Omental fat pad (tissue), 4 donors: Measurements from ENCODE around the gene MEAF6. TPM values are rescaled to one million over a fixed set of nuclear protein-coding genes. Genes with fewer than 3 reads are reported as not detected.

Source experiments
- ATAC-seq: fragments of 150-250 bp; one replicate; pipeline ENCODE4 v1.9.1; 2016; ENCODE audit warnings: mild to moderate bottlenecking, moderate library complexity; ENCODE audit not compliant: low FRiP score
- DNase-seq: peaks from one replicate; pipeline ENCODE4 v3.0.0-alpha.2; 2019; ENCODE audit warnings: low spot score
- total RNA-seq, 4 donors: library from RNA; depleted of rRNA; stranded (reverse); fragments of >200 nt; gene quantifications; one replicate each; pipeline ENCODE4 v1.1.0, GENCODE V29; 2016
- TF ChIP-seq, protein P1 (sequence below), 3 donors: fragments of 450-650 bp; IDR thresholded peaks; one replicate each; pipeline ENCODE4 v1.5.1; 2016 to 2017; ENCODE audit warnings: antibody characterized with exemption in 3 of 3, mild to moderate bottlenecking in 3 of 3, moderate library complexity in 2 of 3

MEAF6 gene
- total RNA-seq, 4 donors from 2014 or later: 56.2 to 87.2 (median 61.5) TPM

DNA sequence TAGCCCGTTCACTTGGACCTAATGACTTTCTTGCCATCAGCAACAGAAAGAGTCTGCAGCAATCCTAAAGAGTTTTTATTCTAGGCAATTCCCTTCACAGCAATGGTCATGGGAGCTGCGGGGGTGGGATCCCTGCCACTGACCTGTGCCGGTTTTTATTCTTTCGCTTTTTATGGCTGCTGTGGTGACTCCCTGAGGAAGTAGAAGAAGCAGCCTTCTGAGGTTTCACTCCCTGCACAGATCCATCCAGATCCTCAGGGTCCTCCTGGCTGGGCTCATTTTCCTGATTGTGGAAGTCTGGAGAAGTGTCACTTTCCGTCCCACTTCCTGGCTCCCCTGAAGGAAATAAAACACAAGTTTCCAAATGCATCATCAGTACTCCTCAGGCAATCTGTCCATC lies 12.9 kb downstream of the MEAF6 start:
- DNase-seq: no peak
- TF ChIP-seq, protein P1, sequence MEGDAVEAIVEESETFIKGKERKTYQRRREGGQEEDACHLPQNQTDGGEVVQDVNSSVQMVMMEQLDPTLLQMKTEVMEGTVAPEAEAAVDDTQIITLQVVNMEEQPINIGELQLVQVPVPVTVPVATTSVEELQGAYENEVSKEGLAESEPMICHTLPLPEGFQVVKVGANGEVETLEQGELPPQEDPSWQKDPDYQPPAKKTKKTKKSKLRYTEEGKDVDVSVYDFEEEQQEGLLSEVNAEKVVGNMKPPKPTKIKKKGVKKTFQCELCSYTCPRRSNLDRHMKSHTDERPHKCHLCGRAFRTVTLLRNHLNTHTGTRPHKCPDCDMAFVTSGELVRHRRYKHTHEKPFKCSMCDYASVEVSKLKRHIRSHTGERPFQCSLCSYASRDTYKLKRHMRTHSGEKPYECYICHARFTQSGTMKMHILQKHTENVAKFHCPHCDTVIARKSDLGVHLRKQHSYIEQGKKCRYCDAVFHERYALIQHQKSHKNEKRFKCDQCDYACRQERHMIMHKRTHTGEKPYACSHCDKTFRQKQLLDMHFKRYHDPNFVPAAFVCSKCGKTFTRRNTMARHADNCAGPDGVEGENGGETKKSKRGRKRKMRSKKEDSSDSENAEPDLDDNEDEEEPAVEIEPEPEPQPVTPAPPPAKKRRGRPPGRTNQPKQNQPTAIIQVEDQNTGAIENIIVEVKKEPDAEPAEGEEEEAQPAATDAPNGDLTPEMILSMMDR (IDR thresholded peaks at IDR 0.05): no peak
- no peak for ATAC-seq

DNA sequence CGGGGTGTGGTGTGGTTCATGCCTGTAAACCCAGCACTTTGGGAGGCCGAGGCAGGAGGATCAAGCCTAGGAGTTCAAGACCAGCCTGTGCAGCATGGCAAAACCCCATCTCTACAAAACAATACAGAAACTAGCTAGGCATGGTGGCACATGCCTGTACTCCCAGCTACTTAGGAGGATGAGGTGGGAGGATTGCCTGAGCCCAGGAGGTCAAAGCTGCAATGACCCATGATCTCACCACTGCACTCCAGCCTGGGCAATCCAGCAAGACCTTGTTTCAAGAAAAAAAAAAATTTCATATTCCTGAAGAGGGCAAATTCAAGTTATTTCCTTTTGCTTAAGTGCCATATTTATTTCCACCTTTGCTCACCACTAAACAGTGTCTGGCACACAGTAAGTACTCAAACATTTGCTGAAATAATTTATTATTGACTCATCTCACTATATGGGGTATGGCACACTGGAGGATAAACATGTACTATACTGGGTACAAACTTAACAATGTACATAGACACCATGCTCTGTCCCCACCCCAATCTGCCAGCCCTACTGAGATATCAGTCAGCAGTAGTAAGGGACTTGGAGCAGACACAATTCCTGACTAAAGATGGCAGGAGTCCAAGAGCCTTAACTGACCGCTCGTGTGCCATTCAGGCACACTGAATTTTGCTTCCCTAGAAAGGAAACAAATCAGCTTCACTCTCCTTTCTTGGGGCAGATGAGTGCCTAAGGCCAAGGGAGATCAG lies 15.5 kb downstream of the MEAF6 start:
- TF ChIP-seq, protein P1 (IDR thresholded peaks at IDR 0.05): no peak
- ATAC-seq (no peak), DNase-seq (no peak)

DNA sequence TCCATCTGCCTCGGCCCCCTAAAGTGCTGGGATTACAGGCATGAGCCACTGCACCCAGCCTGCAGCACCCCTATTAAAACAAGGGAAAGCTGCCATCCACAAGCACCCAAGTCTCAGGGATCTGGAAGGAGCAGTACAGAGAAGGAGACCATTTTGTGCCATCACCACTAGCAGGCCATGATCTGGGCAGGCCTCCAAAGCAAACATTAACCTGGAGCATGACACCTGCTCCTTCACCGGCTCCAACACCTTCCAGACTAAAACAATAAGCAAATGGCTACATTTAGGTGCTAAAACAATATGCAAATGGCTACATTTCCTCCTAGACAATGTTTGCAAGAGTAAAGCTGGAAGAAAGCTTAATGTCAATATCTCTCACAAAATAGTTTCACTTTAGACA lies 16.7 kb downstream of the MEAF6 start:
- TF ChIP-seq, protein P1 (IDR thresholded peaks at IDR 0.05): no peak
- DNase-seq: no peak
- no peak for ATAC-seq

DNA sequence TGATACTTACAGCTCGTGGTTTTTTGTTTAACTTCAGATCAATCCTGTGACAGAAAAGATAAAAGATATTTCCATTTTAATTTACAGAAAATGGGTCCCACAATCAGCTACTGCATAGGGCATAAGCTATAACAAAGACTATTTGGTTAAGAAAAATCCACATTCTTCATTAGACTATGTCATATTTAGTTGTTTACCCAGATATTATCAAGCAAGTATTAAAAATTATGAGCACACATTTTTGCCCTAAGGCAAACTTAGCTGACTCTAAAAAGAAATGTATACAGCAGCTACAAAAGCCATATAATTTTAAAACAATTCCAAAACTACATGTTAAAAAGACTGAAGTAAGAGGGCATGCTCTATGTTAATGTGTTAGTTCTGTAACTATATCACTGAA lies 18.7 kb downstream of the MEAF6 start:
- TF ChIP-seq, protein P1 (IDR thresholded peaks at IDR 0.05): no peak
- no peak for DNase-seq
- no peak for ATAC-seq

DNA sequence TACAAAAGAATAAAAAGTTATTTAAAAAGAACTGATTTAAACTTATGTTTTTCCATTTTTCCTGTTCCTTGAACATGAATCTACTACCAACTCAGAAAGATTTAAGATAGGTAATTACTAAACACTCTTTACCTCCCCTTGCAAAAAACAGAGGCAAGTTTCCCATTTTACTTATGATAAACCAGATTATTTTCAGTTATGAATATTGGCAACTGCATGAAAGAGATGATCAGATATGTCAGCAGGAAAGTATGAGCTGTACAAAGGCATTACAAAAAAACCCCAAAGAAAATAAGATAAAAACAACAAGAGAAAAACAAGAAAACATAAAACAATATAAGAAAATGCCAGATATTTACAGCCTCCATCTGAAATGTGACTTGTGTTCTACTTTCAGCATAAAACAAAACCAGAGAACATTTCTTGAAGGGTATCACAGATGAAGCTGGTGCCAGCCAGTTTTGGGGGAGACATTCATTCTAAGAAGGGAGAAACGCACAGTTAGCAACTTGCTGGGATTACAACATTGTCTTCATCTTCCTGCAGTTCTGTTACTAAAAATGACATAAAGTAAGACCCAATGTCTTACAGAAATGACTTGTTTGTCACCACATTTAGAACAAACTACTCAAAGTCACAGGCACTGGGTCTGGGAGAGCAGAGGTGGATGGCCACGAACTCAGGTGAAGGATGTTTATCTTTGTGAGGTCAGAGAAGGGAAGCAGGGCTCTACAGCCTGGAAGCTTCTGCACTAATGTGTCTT lies 21.0 kb downstream of the MEAF6 start:
- no peak for DNase-seq
- TF ChIP-seq, protein P1 (IDR thresholded peaks at IDR 0.05): no peak
- no peak for ATAC-seq

DNA sequence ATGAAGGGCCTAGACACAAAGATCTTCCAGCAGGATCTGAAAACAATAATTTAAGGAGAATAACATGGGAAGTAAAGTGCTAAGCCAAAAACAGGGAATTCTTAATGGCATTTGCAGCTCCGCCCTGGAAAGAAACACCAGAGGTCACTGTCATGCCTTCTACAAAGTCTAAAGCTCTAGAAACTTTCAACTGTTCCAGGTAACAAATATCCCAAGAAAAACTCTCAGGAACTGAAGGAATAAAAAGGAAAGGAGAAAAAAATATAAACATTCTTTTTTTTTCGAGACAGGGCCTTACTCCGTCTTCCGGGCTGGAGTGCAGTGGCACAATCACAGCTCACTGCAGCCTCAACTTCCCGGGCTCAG lies 27.0 kb downstream of the MEAF6 start:
- ATAC-seq: no peak
- TF ChIP-seq, protein P1 (IDR thresholded peaks at IDR 0.05): no peak
- DNase-seq: no peak
